OCI-M2 (cell line): ENCODE measurements around the gene PRKAG2.

Experiments
- DNase-seq: peaks from one replicate; lab custom pipeline; 2025; ENCODE audit not compliant: unreplicated experiment; lab: John Stamatoyannopoulos, UW

Gene PRKAG2

GRCh38 chr7:151570366-151570915 is 306.5 kb downstream of the PRKAG2 start:
- DNase-seq, result no peak

GRCh38 chr7:151568956-151569940 is 307.7 kb downstream of the PRKAG2 start:
- DNase-seq, result no peak

- DNase-seq, result no peak
These were observed 310.0 kb downstream of the PRKAG2 start for GRCh38 chr7:151566897-151567320.

GRCh38 chr7:151565541-151565940 is 311.4 kb downstream of the PRKAG2 start:
- DNase-seq, result no peak

GRCh38 chr7:151560243-151560642 is 316.7 kb downstream of the PRKAG2 start:
- no peak for DNase-seq

- no peak for DNase-seq
These were observed 317.2 kb downstream of the PRKAG2 start for GRCh38 chr7:151559557-151560183.

- DNase-seq, result no peak
These were observed 318.3 kb downstream of the PRKAG2 start for GRCh38 chr7:151558575-151558974.

- no peak for DNase-seq
These were observed 320.3 kb downstream of the PRKAG2 start for GRCh38 chr7:151556592-151556991.

- DNase-seq, result no peak
These were observed 323.6 kb downstream of the PRKAG2 start for GRCh38 chr7:151553356-151553755.

DNA sequence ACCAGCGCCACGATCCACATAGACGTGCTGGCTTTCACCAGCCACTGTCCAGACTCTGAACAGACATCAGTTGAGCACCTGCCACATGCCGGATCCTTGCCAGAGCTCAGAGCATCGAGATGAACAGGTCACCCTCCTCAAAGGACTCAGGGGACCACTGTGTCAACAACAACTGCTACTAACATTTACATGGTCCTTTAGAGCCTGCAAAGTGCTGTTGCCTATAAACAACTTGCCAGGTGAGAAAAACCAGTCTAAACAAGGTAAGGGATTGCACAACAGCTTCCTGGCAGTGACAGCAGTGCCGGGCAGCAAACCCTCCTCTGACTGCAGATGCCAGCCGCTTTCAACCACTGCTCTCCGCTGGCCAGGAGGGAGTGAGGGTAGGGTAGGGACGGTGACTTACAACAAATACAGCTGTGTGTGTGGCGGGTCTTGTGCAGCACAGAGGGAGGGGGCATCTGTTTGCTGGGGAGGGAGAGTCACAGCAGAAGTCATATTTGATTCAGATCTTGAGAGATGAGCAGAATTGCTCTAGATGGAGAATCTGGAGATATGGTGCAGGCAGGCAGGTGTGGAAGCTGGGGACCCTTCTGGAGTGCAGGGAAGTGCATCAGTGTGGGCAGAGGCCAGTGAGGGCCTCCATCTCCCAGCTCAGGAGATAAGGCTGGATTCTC is 324.4 kb downstream of the PRKAG2 start:
- no peak for DNase-seq

- DNase-seq, result no peak
These were observed 325.1 kb downstream of the PRKAG2 start for GRCh38 chr7:151551820-151552219.

- DNase-seq, result no peak
These were observed 326.1 kb downstream of the PRKAG2 start for GRCh38 chr7:151550656-151551286.

DNA sequence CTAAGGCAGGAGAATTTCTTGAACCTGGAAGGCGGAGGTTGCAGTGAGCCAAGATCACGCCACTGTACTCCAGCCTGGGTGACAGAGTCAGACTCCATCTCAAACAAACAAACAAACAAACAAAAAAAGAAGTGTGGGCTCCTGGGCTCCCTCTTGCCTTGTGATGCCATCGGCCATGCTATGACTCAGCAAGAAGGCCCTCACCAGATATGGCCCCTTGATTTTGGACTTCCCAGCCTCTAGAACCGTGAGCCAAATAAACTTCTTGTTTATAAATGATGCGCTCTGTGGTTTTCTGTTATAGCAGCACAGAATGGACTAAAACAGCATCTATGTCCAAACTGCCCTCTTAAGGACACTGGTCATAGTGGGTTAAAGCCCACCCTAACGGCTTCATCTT is 327.3 kb downstream of the PRKAG2 start:
- no peak for DNase-seq

DNA sequence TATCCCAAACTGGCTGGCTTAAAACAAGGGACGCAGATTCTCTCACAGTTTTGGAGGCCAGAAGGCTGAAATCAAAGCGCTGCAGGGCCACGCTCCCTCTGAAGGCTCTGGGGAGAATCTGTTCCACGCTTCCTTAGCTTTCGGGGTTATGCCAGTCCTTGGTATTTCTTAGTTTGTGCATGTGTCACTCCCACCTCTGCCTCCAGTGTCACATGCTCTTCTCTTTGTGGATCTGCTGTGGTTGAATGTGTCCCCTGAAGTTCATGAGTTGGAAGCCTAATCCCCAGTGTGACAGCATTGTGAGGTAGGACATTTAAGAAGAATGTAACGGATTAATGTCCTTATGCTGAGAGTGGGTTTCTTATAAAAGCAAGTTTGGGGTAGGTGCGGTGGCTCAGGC is 327.8 kb downstream of the PRKAG2 start:
- DNase-seq, result no peak

DNA sequence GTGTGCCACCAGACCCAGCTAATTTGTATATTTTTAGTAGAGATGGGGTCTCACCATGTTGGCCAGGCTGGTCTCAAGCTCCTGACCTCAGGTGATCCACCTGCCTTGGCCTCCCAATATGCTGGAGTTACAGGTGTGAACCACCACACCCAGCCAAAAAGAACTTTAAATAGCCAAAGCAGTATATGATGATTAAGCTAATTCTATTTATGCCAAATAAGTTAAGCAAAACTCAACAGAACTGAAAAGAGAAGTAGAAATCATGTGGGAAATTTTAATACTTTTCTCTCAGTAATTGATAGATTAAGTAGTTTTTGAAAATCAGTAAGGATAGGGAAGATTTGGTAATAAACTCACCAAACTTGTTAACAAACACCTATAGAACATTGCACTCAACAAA is 332.7 kb downstream of the PRKAG2 start:
- no peak for DNase-seq

- DNase-seq, result no peak
These were observed 334.2 kb downstream of the PRKAG2 start for GRCh38 chr7:151542606-151543130.

DNA sequence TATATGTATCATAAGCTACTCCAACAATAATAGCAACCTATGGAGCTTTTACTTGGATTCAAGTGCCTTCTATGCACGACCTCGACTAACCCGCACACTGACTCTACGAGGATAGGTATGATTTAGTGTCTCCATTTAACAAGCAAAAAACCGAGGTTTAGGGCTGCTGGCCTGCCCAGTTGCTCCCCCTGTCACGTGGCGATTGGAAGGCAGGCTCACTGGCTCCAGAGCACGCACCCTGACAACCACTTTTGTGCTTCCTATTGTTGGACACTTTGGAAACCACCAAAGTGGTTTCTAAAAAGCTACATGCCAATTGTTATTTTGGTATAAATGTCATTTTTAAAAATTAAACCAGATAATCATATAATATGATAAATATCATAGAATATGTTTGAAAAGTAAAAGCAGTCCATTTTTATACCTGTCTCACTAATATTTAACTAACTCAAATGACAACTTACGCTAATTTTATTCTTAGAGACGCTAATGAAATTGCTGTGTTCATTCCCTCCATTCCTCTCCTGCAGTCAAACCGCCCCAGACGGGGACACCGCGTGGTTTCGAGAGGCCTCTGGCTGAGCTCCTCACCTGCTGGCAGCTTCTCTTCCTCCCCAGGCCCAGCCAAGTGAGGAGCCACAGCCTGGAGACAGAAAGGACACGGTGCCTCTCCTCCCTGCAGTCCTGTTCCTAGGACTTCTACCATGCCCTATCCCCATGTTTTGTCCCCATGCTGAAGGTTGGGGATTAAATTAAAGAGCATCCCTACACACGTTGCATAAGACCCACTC is 335.0 kb downstream of the PRKAG2 start:
- DNase-seq, result no peak

DNA sequence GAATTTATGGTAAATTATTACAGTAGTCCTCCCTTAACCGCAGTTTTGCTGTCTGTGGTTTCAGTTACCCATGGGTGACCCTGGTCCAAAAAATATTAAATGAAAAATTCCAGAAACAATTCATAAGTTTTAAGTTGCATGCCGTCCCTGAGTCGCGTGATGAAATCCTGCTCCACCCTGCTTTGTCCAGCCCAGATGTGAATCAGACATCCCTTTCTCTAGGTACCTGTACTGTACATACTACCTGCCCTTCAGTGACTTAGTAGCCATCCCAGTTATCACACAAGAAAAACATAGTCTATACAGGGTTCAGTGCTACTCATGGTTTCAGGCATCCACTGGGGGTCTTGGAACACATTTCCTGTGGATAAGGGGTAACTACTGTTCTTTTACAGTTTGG is 336.8 kb downstream of the PRKAG2 start:
- no peak for DNase-seq

DNA sequence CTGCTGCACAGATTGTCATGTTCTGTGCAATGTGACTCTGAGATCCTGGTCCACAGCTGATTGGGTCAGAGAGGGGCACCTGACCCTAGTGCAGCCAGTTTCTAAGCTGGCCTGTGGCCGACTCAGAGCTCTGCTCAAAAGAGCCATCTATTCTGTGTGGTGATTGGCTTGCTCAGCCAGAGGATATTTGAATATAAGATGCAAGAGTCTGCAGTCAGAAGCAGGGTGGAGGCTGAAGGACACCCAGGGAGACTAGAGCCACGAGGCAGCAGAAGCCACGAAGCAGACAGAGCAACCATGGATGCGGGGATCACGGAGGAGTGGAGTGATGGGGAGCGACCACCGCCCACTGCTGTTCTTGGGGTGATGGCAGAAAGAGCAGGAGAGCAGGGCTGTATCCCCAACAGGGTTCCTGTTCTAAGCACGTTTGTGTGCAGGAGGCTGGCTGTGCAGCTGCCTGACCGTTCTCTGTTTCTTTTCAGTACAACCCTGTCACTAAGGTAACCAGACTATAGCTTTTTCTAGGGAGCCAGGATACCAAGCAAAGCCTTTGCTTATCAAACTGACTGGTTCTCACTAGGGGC is 337.7 kb downstream of the PRKAG2 start:
- no peak for DNase-seq
